Lower lobe of right lung (tissue), 2 donors: Measurements from ENCODE around the gene PXYLP1. TPM values are rescaled to one million over a fixed set of nuclear protein-coding genes. Genes with fewer than 3 reads are reported as not detected.

ENCODE experiments used
- ATAC-seq, 2 donors: fragments of 200-7000 bp; cut with Tn5 transposase; one replicate each; pipeline ENCODE4 v1.9.1; 2020 to 2022; ENCODE audit warnings: mild to moderate bottlenecking in 2 of 2, moderate library complexity in 2 of 2
- DNase-seq: peaks from one replicate; pipeline ENCODE4 v3.0.0-alpha.2; 2020
- H3K27ac ChIP-seq: fragments of 200-600 bp; one replicate; pipeline ENCODE4 v1.8.0; 2022
- H3K27me3 ChIP-seq: fragments of 200-600 bp; one replicate; pipeline ENCODE4 v1.8.0; 2022; ENCODE audit warnings: low read depth
- H3K36me3 ChIP-seq: fragments of 200-600 bp; one replicate; pipeline ENCODE4 v1.8.0; 2022; ENCODE audit warnings: mild to moderate bottlenecking
- H3K4me1 ChIP-seq: fragments of 200-600 bp; one replicate; pipeline ENCODE4 v1.8.0; 2022
- H3K4me3 ChIP-seq: fragments of 200-600 bp; one replicate; pipeline ENCODE4 v1.8.0; 2022; ENCODE audit warnings: mild to moderate bottlenecking
- H3K9me3 ChIP-seq: fragments of 200-600 bp; one replicate; pipeline ENCODE4 v1.8.0; 2022
- CTCF ChIP-seq: fragments of 200-600 bp; IDR thresholded peaks from one replicate; pipeline ENCODE4 v1.8.0; 2022; ENCODE audit warnings: antibody characterized with exemption, mild to moderate bottlenecking
- intact Hi-C: fragments of 100-400 bp; cut with DNase I; formaldehyde crosslinking; loops from one replicate; pipeline ENCODE4 v1.11.0; 2022
- total RNA-seq: library from RNA; stranded (reverse); fragmentation: NEBNext Ultra II Directional; extraction: Animal tissue kit (Norgen Biotek cat#: 25700); gene quantifications from one replicate; pipeline ENCODE4 v1.2.1, GENCODE V29; 2021
- donor health status: DM: no; HTN: yes; CAD: no; lungs with severe emphysema.

Gene PXYLP1
- total RNA-seq, 1 donor from 2014 or later = 8.9 TPM

- Histone ChIP-seq H3K36me3 (no peaks in the 10 kb centered on the region), H3K4me3 (no peak overlapping the region), H3K27me3 (no peaks in the 10 kb centered on the region), H3K27ac (no peak overlapping the region), H3K4me1 (peaks cover 4% of the 10 kb centered on the region), H3K9me3 (no peaks in the 10 kb centered on the region)
- intact Hi-C loops = no loop called here
- DNase-seq = no peak
- no peak for ATAC-seq
- TF ChIP-seq CTCF = no peak
Measured at GRCh38 chr3:141326626-141327025, 95.0 kb downstream of the PXYLP1 start.

- Histone ChIP-seq H3K36me3 (no peaks in the 10 kb centered on the region), H3K27me3 (no peaks in the 10 kb centered on the region), H3K4me3 (no peak overlapping the region), H3K27ac (no peak overlapping the region), H3K9me3 (no peaks in the 10 kb centered on the region), H3K4me1 (peaks cover 14% of the 10 kb centered on the region)
- DNase-seq = no peak
- intact Hi-C loops = no loop called here
- TF ChIP-seq CTCF = no peak
- ATAC-seq = no peak
Measured at GRCh38 chr3:141328286-141329166, 96.9 kb downstream of the PXYLP1 start.

DNA sequence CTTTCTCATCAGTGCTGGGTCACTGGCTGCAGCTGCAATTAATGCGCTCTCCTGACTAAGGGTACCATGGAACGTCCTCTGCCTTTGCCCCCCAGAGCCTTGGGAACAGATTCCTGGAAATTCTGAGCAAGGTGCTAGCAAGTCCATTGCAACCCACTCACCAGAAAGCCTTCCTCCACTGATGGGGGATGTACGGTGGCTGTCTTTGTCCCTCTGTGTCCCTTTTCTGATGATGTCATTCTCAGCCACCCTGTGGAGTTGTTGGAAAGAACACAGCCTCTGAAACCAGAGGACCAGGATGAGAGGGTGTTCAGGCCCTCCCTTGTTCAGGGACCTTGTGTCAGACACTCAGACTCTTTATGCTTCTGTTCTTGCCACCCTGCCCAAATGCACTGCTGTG is 98.6 kb downstream of the PXYLP1 start:
- Histone ChIP-seq H3K27me3 (no peaks in the 10 kb centered on the region), H3K4me1 (peaks cover 14% of the 10 kb centered on the region), H3K4me3 (no peak overlapping the region), H3K27ac (no peak overlapping the region), H3K9me3 (no peaks in the 10 kb centered on the region), H3K36me3 (no peaks in the 10 kb centered on the region)
- DNase-seq (no peak), ATAC-seq (no peak)
- no peak for TF ChIP-seq CTCF
- intact Hi-C loops = no loop called here

- ATAC-seq (no peak), DNase-seq (no peak)
- no peak overlapping the region for H3K4me3 ChIP-seq
- H3K27me3 ChIP-seq = no peaks in the 10 kb centered on the region
- no peak overlapping the region for H3K27ac ChIP-seq
- no peaks in the 10 kb centered on the region for H3K36me3 ChIP-seq
- H3K9me3 ChIP-seq = no peaks in the 10 kb centered on the region
- no peak for TF ChIP-seq CTCF
- H3K4me1 ChIP-seq = peaks cover 14% of the 10 kb centered on the region
- intact Hi-C loops = no loop called here
Measured at GRCh38 chr3:141330718-141331376, 99.2 kb downstream of the PXYLP1 start.

GRCh38 chr3:141331377-141332318 is 100.0 kb downstream of the PXYLP1 start:
- H3K36me3 ChIP-seq = no peaks in the 10 kb centered on the region
- H3K27ac ChIP-seq = no peak overlapping the region
- H3K27me3 ChIP-seq = no peaks in the 10 kb centered on the region
- no peaks in the 10 kb centered on the region for H3K9me3 ChIP-seq
- DNase-seq = no peak
- intact Hi-C loops = no loop called here
- ATAC-seq = peak; percentile 47 to 52
- no peak for TF ChIP-seq CTCF
- H3K4me3 ChIP-seq = no peak overlapping the region
- peaks cover 16% of the 10 kb centered on the region for H3K4me1 ChIP-seq
